ENCODE results near the gene GRK2. TPM values are rescaled to one million over a fixed set of nuclear protein-coding genes. Genes with fewer than 3 reads are reported as not detected.

GRK2 gene
- total RNA-seq, 1 experiment from 2014 or later = 69.8 TPM

GRCh38 chr11:67280341-67280787, 14.1 kb downstream of the GRK2 start:
- no peak overlapping the region for H3K4me3 Mint-ChIP-seq (ENCODE audit: low read depth, unreplicated experiment)
- no peak for DNase-seq
- H3K27ac Mint-ChIP-seq (ENCODE audit: unreplicated experiment) = no peak overlapping the region
- intact Hi-C loops (cut with micrococcal nuclease; ENCODE audit: unreplicated experiment) = no loop called here
- CTCF ChIA-PET = no interaction called here
- no TSS peak for BruUV-seq (replicated peaks)
- H3K27me3 Mint-ChIP-seq (ENCODE audit: unreplicated experiment) = no peaks in the 10 kb centered on the region
- no peaks in the 10 kb centered on the region for H3K9me3 Mint-ChIP-seq (ENCODE audit: low read depth, unreplicated experiment)
- H3K4me1 Mint-ChIP-seq (ENCODE audit: low read depth, unreplicated experiment) = no peaks in the 10 kb centered on the region
- H3K36me3 Mint-ChIP-seq (ENCODE audit: insufficient read depth, unreplicated experiment) = peaks cover 56% of the 10 kb centered on the region
- no peak for TF ChIP-seq CTCF (IDR thresholded peaks at IDR 0.05; ENCODE audit: unreplicated experiment)

- DNase-seq = no peak
- Mint-ChIP-seq H3K4me1 (ENCODE audit: low read depth, unreplicated experiment) (no peaks in the 10 kb centered on the region), H3K36me3 (ENCODE audit: insufficient read depth, unreplicated experiment) (peaks cover 61% of the 10 kb centered on the region), H3K4me3 (ENCODE audit: low read depth, unreplicated experiment) (no peak overlapping the region), H3K27ac (ENCODE audit: unreplicated experiment) (no peak overlapping the region), H3K9me3 (ENCODE audit: low read depth, unreplicated experiment) (no peaks in the 10 kb centered on the region), H3K27me3 (ENCODE audit: unreplicated experiment) (no peaks in the 10 kb centered on the region)
- BruUV-seq (replicated peaks) = no TSS peak
- no peak for TF ChIP-seq CTCF (IDR thresholded peaks at IDR 0.05; ENCODE audit: unreplicated experiment)
- intact Hi-C loops (cut with micrococcal nuclease; ENCODE audit: unreplicated experiment) = no loop called here
- CTCF ChIA-PET = no interaction called here
These were observed 14.7 kb downstream of the GRK2 start for GRCh38 chr11:67280788-67281551.

GRCh38 chr11:67281552-67282150, 15.4 kb downstream of the GRK2 start:
- BruUV-seq (replicated peaks) = no TSS peak
- Mint-ChIP-seq H3K4me1 (ENCODE audit: low read depth, unreplicated experiment) (no peaks in the 10 kb centered on the region), H3K27ac (ENCODE audit: unreplicated experiment) (no peak overlapping the region), H3K9me3 (ENCODE audit: low read depth, unreplicated experiment) (no peaks in the 10 kb centered on the region), H3K27me3 (ENCODE audit: unreplicated experiment) (no peaks in the 10 kb centered on the region), H3K36me3 (ENCODE audit: insufficient read depth, unreplicated experiment) (peaks cover 67% of the 10 kb centered on the region), H3K4me3 (ENCODE audit: low read depth, unreplicated experiment) (no peak overlapping the region)
- no peak for DNase-seq
- CTCF ChIA-PET = no interaction called here
- intact Hi-C loops (cut with micrococcal nuclease; ENCODE audit: unreplicated experiment) = no loop called here
- no peak for TF ChIP-seq CTCF (IDR thresholded peaks at IDR 0.05; ENCODE audit: unreplicated experiment)

DNA sequence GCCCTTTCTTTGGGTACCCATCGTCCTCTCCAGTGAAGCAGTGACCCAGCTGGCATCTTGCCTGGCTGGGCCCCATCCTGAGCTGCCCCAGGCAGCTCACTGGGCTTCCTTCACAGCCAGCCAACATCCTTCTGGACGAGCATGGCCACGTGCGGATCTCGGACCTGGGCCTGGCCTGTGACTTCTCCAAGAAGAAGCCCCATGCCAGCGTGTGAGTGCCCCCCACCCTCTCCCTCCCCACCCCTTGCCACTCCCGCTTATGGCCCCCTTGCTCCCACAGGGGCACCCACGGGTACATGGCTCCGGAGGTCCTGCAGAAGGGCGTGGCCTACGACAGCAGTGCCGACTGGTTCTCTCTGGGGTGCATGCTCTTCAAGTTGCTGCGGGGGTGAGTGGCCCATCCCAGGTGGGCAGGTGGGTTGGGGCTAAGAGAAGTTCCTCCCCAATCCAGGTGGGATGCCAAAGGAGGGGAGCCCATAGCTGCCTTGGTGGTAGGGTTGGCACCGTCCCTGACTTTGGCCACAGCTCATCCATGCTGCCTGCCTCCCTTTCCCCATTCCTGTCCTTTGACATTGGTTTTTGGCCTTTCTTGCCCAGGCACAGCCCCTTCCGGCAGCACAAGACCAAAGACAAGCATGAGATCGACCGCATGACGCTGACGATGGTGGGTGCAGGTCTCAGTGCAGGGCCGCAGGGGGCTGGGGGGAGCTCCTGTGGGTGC, 16.0 kb downstream of the GRK2 start:
- Mint-ChIP-seq H3K4me3 (ENCODE audit: low read depth, unreplicated experiment) (no peak overlapping the region), H3K36me3 (ENCODE audit: insufficient read depth, unreplicated experiment) (peaks cover 65% of the 10 kb centered on the region), H3K9me3 (ENCODE audit: low read depth, unreplicated experiment) (no peaks in the 10 kb centered on the region), H3K4me1 (ENCODE audit: low read depth, unreplicated experiment) (peaks cover 6% of the 10 kb centered on the region), H3K27ac (ENCODE audit: unreplicated experiment) (no peak overlapping the region), H3K27me3 (ENCODE audit: unreplicated experiment) (no peaks in the 10 kb centered on the region)
- DNase-seq = no peak
- CTCF ChIA-PET = interaction anchor here (1.7 kb wide), 1 partner anchor 35 kb away, joined by 5 read pairs; no protein-coding TSS in a partner anchor
- BruUV-seq (replicated peaks) = no TSS peak
- intact Hi-C loops (cut with micrococcal nuclease; ENCODE audit: unreplicated experiment) = no loop called here
- TF ChIP-seq CTCF (IDR thresholded peaks at IDR 0.05; ENCODE audit: unreplicated experiment) = no peak

Measured in Calu3 (cell line).